Stimulated activated CD4-positive, alpha-beta T cell treated with anti-CD3 and anti-CD28 coated beads, Interleukin-2, amount 100 ng/mL, for 48 hours (primary cell): ENCODE measurements around the gene ANXA4.
A peak's percentile ranks its signal among the peaks of the same experiment; 100 is the strongest.
"Not testable (repeated sequence)": the region's sequence is repeated elsewhere in the genome, so short reads cannot be mapped to it uniquely, and the experiment has no call there.

Experiments used
- DNase-seq, 2 donors: peaks; one replicate each; pipeline ENCODE4 v3.0.0-alpha.2; 2020

Gene ANXA4

DNA sequence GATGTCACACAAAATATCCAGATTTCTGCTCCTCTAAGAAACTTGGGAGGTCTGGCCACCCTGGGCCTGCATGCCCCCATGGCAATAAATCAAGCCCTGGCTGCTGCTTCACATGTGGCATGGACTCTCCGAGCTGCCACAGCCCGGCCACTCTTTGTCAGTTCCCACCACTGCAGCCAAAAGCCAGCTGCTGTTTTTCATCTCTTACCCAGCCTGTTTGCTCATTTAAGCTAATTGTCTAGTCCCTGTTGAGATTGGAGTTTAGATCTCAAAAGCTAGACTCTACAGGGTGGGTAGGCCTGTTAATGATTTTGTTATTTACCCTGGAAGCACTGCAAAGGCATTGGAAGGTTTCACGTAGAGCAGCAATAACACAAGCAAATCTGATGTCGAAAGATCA is 20.9 kb upstream of the ANXA4 start:
- DNase-seq: no peak

DNA sequence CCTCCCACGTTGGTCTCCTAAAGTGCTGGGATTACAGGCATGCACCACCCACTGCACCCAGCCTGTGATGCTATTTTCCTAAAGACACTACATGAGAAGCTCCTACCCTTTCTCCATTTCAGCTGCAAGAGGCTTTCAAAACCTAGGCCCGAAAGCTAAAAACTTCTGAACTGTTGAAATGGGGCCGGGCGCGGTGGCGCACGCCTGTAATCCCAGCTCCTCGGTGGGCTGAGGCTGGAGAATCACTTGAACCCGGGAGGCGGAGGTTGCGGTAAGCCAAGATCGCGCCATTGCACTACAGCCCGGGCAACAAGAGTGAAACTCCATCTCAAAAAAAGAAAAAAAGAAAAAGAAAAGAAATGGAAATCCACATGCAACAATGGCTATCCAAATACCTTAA is 18.1 kb upstream of the ANXA4 start:
- no peak for DNase-seq

GRCh38 chr2:69724540-69725159 is 17.3 kb upstream of the ANXA4 start:
- DNase-seq: peak; percentile 92 to 95

DNA sequence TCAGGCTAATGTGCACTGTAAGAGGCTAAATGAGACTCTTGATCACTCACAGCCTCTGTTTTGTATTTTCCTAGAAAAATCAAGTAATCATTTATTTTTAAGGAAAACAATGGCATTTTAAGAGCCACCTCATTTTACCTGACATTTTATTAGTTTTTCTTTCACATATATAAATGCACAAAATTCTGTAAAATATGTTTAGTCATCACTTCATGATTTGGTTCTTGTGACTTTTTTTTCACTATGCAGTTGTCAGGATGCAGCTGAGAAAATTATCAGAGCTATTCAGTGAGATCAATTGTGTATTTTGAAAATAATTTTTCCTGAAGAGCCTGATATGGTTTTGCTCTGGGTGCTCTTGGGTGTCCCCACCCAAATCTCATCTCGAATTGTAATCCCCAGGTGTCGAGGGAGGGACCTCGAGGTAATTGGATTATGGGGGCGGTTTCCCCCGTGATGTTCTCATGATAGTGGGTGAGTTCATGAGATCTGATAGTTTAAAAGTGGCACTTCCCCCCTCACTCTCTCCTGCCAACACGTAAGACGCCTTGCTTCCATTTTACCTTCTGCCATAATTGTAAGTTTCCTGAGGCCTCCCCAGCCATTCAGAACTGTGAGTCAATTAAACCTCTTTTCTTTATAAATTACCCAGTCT is 16.1 kb upstream of the ANXA4 start:
- no peak for DNase-seq

DNA sequence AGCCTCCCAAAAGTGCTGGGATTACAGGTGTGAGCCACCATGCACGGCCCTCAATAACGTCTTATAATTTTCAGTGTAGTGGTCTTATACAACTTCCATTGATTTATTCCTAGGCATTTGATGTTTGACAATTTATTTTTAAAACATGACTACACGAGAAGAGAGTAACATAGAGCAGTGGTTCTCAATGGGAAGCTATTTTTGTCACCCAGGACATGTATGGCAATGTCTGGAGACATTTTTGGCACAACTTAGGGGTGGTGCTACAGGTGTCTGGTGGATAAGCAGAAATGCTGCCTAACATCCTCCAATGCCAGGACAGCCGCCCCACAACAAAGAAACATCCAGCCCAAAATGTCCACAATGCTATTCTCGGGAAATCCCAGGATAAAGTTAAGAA is 12.7 kb upstream of the ANXA4 start:
- DNase-seq: no peak

DNA sequence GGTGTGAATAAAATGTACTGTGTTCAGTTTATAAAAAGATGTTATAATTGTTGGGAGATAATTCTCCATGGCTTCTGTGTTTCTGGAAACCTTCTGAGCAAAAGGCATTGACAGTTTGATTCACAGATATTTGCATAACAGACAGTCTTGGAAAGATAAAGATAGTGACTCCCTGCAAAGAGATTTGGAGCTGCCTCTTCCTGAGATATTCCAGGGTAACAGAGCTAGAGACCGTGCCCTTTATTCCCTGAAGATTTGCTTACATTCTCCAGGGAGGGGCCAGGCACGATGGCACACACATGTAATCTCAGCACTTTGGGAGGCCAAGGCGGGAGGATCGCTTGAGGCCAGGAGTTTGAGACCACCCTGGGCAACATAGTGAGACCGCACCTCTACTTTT is 12.2 kb upstream of the ANXA4 start:
- DNase-seq: no peak

- no peak for DNase-seq
Observed at GRCh38 chr2:69731147-69731970, 10.6 kb upstream of the ANXA4 start.

DNA sequence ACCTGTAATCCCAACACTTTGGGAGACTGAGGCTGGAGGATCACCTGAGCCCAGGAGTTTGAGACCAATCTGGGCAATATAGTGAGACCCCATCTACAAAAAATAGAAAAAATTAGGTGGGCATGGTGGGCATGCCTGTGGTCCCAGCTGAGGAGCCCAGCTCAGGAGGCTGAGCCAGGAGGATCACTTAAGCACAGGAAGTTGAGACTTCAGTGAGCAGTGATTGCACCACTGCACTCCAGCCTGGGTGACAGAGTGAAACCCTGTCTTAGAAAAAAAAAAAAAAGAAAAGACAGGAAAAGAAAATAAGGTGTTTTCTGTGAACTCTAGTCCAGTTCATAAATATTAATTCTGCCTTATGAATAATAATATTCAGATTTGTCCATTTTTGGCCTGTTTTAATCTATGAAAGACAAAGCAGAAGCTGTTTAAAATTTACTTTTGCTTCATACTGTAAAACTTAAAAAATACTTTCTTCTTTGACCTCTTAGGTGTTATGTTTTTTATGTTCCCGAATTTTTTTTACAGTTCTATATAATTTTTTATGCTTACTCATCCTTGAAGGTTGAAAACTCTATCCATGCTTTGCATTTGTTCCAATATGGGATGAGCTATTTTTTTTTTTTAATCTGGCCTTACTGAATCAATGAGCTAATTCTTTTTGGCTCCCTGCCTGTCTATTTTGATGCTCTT is 8.4 kb upstream of the ANXA4 start:
- no peak for DNase-seq

DNA sequence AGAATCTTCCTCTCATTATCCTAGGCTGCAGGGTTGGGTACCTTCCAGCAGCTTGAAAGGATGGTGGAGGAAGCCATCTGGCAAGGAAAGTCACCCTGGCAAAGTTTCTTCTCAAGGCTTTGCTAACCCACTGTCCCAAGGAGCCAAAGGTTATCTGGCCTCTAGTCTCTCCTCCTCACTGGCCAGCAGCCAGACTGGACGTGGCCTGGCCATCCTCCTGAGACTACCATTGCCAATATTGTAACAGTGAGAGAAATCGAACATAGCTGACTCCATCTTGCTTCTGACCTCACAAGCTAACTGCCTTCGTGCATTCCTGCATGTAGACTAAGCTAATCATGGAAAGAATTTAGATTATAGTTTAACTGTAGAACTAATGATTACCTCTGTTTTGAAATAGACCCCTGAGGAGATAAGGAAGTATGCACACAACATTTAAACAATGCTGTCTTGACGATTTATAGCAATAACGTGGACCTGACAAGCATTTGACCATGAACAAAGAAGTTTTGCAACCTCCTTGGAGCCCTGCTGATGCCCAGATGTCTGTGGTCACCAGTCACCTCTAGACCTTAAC is 7.8 kb upstream of the ANXA4 start:
- no peak for DNase-seq

GRCh38 chr2:69734854-69735544 is 6.9 kb upstream of the ANXA4 start:
- no peak for DNase-seq

DNA sequence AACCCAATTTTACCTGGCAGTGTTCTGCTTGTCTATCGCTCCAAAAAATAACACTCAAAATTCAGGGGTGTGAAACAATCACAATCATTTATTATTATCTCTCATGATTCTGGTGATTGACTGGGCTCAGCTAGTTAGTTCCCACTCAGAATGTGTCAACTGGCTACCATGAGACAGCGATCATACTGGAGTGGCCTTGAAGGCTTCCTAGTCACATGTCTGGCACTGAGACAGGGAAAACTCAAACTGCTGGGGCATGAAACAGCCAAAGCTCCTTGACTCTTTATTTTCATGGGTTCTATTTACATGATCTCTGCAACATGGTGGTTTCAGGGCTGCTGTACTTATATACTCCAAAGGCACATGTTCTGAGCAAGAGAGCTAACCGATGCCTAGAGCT is 6.2 kb upstream of the ANXA4 start:
- DNase-seq: no peak

DNA sequence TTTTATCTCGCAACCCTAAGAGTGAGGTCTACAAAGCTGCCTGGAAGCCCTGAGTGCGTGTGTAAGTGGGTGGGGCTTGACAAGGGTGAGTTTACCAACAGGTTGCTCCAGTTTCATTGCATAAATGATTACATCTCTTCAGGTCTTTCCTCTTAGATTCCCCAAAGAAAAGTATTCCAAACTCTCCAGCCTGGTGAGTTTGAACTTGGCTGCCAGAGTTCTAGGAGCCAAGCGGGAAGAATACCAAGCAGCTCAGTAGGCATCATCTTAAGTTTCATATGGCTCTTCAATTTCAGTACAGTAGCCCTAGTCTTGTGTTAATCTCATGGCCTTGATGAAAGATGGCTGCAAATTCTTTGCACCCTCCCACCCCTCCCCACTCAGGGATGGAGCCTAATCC is 3.8 kb upstream of the ANXA4 start:
- not testable (repeated sequence) for DNase-seq

DNA sequence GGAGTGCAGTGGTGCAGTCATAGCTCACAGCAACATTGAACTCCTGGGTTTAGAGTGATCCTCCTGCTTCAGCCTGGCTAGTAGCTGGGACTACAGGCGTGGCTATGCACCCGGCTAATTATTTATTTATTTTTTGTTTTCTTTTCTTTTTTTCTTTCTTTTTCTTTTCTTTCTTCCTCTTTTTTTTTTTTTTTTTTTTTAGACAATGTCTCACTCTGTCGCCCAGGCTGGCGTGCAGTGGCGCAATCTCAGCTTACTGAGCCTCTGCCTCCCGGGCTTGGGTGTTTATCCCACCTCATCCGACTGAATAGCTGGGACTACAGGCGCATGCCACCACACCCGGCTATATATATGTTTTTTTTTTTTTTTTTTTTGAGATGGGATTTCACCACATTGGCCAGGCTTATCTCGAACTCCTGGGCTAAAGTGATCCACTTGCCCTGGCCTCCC is 1.4 kb upstream of the ANXA4 start:
- DNase-seq: no peak

DNA sequence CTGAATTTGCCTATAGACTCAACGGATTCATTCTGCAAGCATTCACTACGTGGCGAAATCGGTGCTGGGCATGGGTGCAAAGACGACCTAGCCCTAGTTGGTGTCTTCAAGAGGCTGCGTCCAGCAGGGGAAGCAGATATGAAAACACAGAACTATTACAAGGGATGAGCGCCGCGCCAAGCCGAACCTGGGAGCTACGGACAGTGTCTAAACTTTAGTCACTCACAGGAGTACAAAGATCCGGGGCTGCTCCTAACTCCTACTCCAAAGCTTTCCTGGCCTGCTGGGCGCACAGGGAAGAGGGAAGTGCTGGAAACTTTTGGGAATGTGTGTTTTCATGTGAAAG is 732 bp upstream of the ANXA4 start:
- peak; percentile 16 to 25 for DNase-seq

DNA sequence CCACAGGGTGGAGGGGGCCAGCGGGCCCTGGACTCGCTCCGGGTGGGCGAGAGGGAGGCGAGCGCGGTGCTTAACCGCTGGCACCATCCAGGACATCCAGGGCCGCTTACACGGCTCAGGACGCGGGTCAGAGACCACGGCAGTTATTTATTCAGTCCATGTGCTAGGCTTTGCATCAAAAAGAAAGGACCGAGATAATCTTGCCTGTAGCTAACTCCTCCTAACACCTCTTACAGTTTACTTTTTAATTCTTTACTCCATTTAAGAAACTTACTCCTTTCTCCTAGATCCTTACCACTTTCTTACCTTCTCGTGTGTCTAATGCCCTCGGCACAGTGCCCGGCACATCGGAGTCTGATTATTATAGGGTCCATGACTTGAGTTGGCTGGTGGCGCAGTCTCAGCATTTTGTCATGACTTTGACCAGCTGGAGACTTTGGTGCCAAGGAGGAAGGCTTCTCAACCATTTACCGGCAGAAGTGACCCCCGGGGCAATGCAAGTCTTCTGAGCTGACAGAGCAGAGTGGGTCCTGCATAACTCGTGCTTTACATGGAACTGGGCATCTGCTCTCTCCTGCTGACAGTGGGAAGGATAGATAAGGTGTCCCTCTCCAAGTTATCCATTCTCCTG is 503 bp downstream of the ANXA4 start:
- no peak for DNase-seq

- DNase-seq: no peak
Observed at GRCh38 chr2:69743847-69744264, 1.9 kb downstream of the ANXA4 start.

GRCh38 chr2:69744456-69744855 is 2.5 kb downstream of the ANXA4 start:
- no peak for DNase-seq

DNA sequence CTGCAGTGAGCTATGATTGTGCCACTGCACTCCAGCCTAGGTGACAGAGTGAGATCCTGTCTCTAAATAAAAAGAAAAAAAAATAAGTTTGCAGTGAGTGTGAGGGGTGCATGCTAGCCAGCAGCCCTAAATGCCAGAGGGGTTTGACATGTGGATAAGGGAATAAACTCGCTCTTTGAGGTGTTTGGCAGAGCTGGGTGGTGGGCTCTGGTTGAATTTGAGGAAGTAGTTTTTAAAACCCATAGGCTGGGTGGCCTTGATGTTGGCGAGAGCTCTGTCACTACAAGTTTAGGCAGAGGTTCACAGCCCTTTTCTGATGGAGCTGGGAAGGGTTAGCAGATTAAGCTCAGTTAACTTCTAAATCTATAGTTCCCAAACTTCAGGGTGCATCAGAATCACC is 3.1 kb downstream of the ANXA4 start:
- DNase-seq: no peak

DNA sequence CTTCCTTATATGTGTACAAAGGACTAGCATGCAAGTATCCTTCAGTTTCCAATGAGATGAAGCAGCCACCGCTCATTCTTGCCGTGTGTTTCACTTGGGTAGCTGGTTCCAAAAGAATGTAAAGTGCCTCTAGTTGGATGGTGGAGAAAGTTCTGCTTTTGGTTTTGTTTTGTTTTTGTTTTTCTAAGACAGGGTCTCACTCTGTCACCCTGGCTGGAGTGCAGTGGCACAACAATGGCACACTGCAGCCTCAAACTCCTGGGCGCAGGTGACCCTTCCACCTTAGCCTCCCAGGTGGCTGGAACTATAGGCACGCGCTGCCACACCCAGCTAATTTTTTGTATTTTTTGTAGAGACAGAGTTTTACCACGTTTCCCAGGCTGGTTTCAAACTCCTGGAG is 8.3 kb downstream of the ANXA4 start:
- DNase-seq: no peak

DNA sequence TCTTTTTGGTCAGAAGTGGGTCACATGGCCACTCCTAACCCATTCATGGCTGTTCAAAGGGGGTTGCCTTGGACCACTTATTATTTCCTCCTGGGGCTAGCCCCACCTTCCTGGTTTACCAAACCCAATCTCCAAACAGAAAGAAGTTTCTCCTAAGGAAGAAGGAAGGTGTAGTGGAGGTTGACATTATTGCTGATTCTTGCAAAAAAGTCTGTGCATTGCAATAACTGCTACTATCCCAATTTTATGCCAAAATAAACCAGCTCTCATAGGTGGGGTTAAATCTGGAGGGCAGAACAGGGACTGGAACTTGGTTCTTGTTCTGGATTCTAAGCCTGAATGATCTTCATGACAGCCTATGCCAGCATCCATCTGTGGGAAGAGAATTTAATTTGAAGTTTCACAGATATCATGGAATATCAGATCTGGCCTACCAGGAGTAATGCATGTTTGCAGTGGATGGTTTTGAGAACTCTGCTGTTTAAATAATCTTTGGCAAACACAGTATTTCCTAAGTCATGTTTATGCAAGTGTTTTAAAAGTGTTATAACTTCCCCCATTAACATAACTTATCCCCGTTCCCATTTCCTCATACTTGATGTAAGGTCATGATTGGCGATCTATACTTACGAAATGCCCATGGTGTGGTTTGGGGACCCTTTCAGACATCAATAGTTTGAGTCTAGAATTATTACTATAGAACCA is 11.9 kb downstream of the ANXA4 start:
- no peak for DNase-seq

DNA sequence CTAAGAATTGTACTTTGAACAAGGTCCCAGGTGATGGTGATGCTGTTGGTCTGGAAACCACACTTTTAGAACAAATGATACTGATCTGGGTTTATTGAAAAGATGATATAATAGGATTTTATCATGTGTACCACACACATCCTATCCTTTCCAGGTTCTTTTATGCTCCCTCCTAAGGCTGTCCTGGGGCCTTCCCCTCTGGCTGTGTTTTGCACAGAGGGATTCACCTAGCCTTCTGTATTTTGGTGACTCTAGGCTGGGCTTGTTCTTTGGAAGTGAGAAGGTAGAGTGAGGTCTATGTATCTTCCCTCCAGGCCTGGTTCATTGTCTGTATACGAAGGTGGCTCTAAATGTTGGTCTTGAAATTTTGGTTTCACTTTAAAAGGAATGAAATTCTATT is 12.7 kb downstream of the ANXA4 start:
- no peak for DNase-seq
